ENCODE data around the gene LNPK.

GRCh38 chr2:175935289-175936181 lies 66.5 kb downstream of the LNPK start:
- TF ChIP-seq CTCF (IDR thresholded peaks at IDR 0.05), result no peak
- no peak for TF ChIP-seq POLR2A (IDR thresholded peaks at IDR 0.05)
